ENCODE results near the gene KIF6.

KIF6 gene

GRCh38 chr6:39361657-39362486 lies 363.3 kb downstream of the KIF6 start:
- H3K9me3 Mint-ChIP-seq: no peaks in the 10 kb centered on the region
- no peaks in the 10 kb centered on the region for H3K4me1 Mint-ChIP-seq
- no peak overlapping the region for H3K27ac Mint-ChIP-seq
- no peaks in the 10 kb centered on the region for H3K36me3 Mint-ChIP-seq
- H3K4me3 Mint-ChIP-seq: no peak overlapping the region
- H3K27me3 Mint-ChIP-seq: no peaks in the 10 kb centered on the region

GRCh38 chr6:39360378-39360777 lies 364.8 kb downstream of the KIF6 start:
- Mint-ChIP-seq H3K9me3 (no peaks in the 10 kb centered on the region), H3K27me3 (no peaks in the 10 kb centered on the region), H3K36me3 (no peaks in the 10 kb centered on the region), H3K4me1 (no peaks in the 10 kb centered on the region), H3K4me3 (no peak overlapping the region), H3K27ac (no peak overlapping the region)

- Mint-ChIP-seq H3K9me3 (no peaks in the 10 kb centered on the region), H3K4me3 (no peak overlapping the region), H3K27me3 (no peaks in the 10 kb centered on the region), H3K4me1 (no peaks in the 10 kb centered on the region), H3K27ac (no peak overlapping the region), H3K36me3 (no peaks in the 10 kb centered on the region)
Measured at GRCh38 chr6:39357998-39358686, 367.1 kb downstream of the KIF6 start.

- H3K9me3 Mint-ChIP-seq: no peaks in the 10 kb centered on the region
- H3K36me3 Mint-ChIP-seq: no peaks in the 10 kb centered on the region
- no peaks in the 10 kb centered on the region for H3K4me1 Mint-ChIP-seq
- no peaks in the 10 kb centered on the region for H3K27me3 Mint-ChIP-seq
- no peak overlapping the region for H3K27ac Mint-ChIP-seq
- no peak overlapping the region for H3K4me3 Mint-ChIP-seq
Measured at GRCh38 chr6:39353698-39354315, 371.4 kb downstream of the KIF6 start.

GRCh38 chr6:39350723-39351505 lies 374.3 kb downstream of the KIF6 start:
- Mint-ChIP-seq H3K27ac (no peak overlapping the region), H3K9me3 (no peaks in the 10 kb centered on the region), H3K4me3 (no peak overlapping the region), H3K36me3 (no peaks in the 10 kb centered on the region), H3K4me1 (no peaks in the 10 kb centered on the region), H3K27me3 (peaks cover 1% of the 10 kb centered on the region)

- Mint-ChIP-seq H3K36me3 (no peaks in the 10 kb centered on the region), H3K27ac (no peak overlapping the region), H3K27me3 (peaks cover 2% of the 10 kb centered on the region)
Measured at GRCh38 chr6:39348740-39349139, 376.5 kb downstream of the KIF6 start.

GRCh38 chr6:39347906-39348585 lies 377.2 kb downstream of the KIF6 start:
- Mint-ChIP-seq H3K36me3 (no peaks in the 10 kb centered on the region), H3K4me1 (no peaks in the 10 kb centered on the region), H3K9me3 (no peaks in the 10 kb centered on the region), H3K27me3 (peaks cover 2% of the 10 kb centered on the region), H3K27ac (no peak overlapping the region), H3K4me3 (no peak overlapping the region)

More at GRCh38 chr6:39348740-39349139, 376.5 kb downstream of the KIF6 start:
- no peak overlapping the region for H3K4me3 Mint-ChIP-seq
- H3K4me1 Mint-ChIP-seq: no peaks in the 10 kb centered on the region
- H3K9me3 Mint-ChIP-seq: no peaks in the 10 kb centered on the region

GRCh38 chr6:39347206-39347605 lies 378.0 kb downstream of the KIF6 start:
- no peaks in the 10 kb centered on the region for H3K36me3 Mint-ChIP-seq
- no peaks in the 10 kb centered on the region for H3K4me1 Mint-ChIP-seq
- no peak overlapping the region for H3K27ac Mint-ChIP-seq
- peaks cover 2% of the 10 kb centered on the region for H3K27me3 Mint-ChIP-seq
- no peak overlapping the region for H3K4me3 Mint-ChIP-seq
- no peaks in the 10 kb centered on the region for H3K9me3 Mint-ChIP-seq

- Mint-ChIP-seq H3K27me3 (peaks cover 2% of the 10 kb centered on the region), H3K4me1 (no peaks in the 10 kb centered on the region), H3K27ac (no peak overlapping the region), H3K4me3 (no peak overlapping the region), H3K36me3 (no peaks in the 10 kb centered on the region), H3K9me3 (no peaks in the 10 kb centered on the region)
Measured at GRCh38 chr6:39344821-39345280, 380.4 kb downstream of the KIF6 start.

- H3K27me3 Mint-ChIP-seq: peaks cover 2% of the 10 kb centered on the region
- no peaks in the 10 kb centered on the region for H3K4me1 Mint-ChIP-seq
- H3K27ac Mint-ChIP-seq: no peak overlapping the region
- no peaks in the 10 kb centered on the region for H3K36me3 Mint-ChIP-seq
- H3K4me3 Mint-ChIP-seq: no peak overlapping the region
- H3K9me3 Mint-ChIP-seq: no peaks in the 10 kb centered on the region
Measured at GRCh38 chr6:39343396-39343870, 381.8 kb downstream of the KIF6 start.

- Mint-ChIP-seq H3K4me3 (no peak overlapping the region), H3K27ac (no peak overlapping the region), H3K9me3 (no peaks in the 10 kb centered on the region), H3K27me3 (peaks cover 1% of the 10 kb centered on the region), H3K36me3 (no peaks in the 10 kb centered on the region), H3K4me1 (no peaks in the 10 kb centered on the region)
Measured at GRCh38 chr6:39342692-39343395, 382.4 kb downstream of the KIF6 start.

GRCh38 chr6:39341937-39342336 lies 383.3 kb downstream of the KIF6 start:
- Mint-ChIP-seq H3K27ac (no peak overlapping the region), H3K4me3 (no peak overlapping the region), H3K36me3 (no peaks in the 10 kb centered on the region), H3K9me3 (no peaks in the 10 kb centered on the region), H3K27me3 (peaks cover 1% of the 10 kb centered on the region), H3K4me1 (peaks cover 3% of the 10 kb centered on the region)

GRCh38 chr6:39341352-39341751 lies 383.9 kb downstream of the KIF6 start:
- H3K4me1 Mint-ChIP-seq: peaks cover 9% of the 10 kb centered on the region
- no peaks in the 10 kb centered on the region for H3K36me3 Mint-ChIP-seq
- no peak overlapping the region for H3K27ac Mint-ChIP-seq
- H3K4me3 Mint-ChIP-seq: no peak overlapping the region
- H3K9me3 Mint-ChIP-seq: no peaks in the 10 kb centered on the region
- peaks cover 3% of the 10 kb centered on the region for H3K27me3 Mint-ChIP-seq

- H3K9me3 Mint-ChIP-seq: no peaks in the 10 kb centered on the region
- no peaks in the 10 kb centered on the region for H3K36me3 Mint-ChIP-seq
- peaks cover 3% of the 10 kb centered on the region for H3K27me3 Mint-ChIP-seq
- H3K4me1 Mint-ChIP-seq: peaks cover 16% of the 10 kb centered on the region
- no peak overlapping the region for H3K4me3 Mint-ChIP-seq
- no peak overlapping the region for H3K27ac Mint-ChIP-seq
Measured at GRCh38 chr6:39339868-39340550, 385.2 kb downstream of the KIF6 start.

All from activated naive CD4-positive, alpha-beta T cell treated with anti-CD3 and anti-CD28 coated beads, Interleukin-2, amount 50 U/mL, for 24 hours (primary cell).